GM19035 (cell line): ENCODE data around the gene HERPUD2.

ENCODE experiments used
- ATAC-seq: cut with Tn5 transposase; IDR thresholded peaks from one replicate; pipeline ENCODE4 v1.9.1; 2021; ENCODE audit not compliant: unreplicated experiment

The HERPUD2 gene

GRCh38 chr7:35694784-35695472, at the start of gene HERPUD2:
TSS of gene HERPUD2 (minus strand) at chr7:35695135. CDS start at chr7:35694330, 805 bp downstream.
- peak; percentile 90 for ATAC-seq

GRCh38 chr7:35738889-35739288, 44.0 kb upstream of the HERPUD2 start:
- ATAC-seq, result no peak

GRCh38 chr7:35736725-35737124, 41.8 kb upstream of the HERPUD2 start:
- ATAC-seq, result no peak

GRCh38 chr7:35735396-35735795, 40.5 kb upstream of the HERPUD2 start:
- ATAC-seq, result no peak

- ATAC-seq, result no peak
Observed at GRCh38 chr7:35734001-35734483, 39.1 kb upstream of the HERPUD2 start.

GRCh38 chr7:35731349-35731748, 36.4 kb upstream of the HERPUD2 start:
- ATAC-seq, result no peak

GRCh38 chr7:35729061-35729783, 34.3 kb upstream of the HERPUD2 start:
- peak; percentile 44 for ATAC-seq

GRCh38 chr7:35728412-35729060, 33.6 kb upstream of the HERPUD2 start:
- ATAC-seq, result no peak

- no peak for ATAC-seq
Observed at GRCh38 chr7:35727571-35727970, 32.6 kb upstream of the HERPUD2 start.

GRCh38 chr7:35726654-35727053, 31.7 kb upstream of the HERPUD2 start:
- ATAC-seq, result no peak

- peak; percentile 54 for ATAC-seq
Observed at GRCh38 chr7:35725280-35725680, 30.3 kb upstream of the HERPUD2 start.

- no peak for ATAC-seq
Observed at GRCh38 chr7:35723011-35723410, 28.1 kb upstream of the HERPUD2 start.

GRCh38 chr7:35722054-35722849, 27.3 kb upstream of the HERPUD2 start:
- no peak for ATAC-seq

- no peak for ATAC-seq
Observed at GRCh38 chr7:35721288-35721687, 26.4 kb upstream of the HERPUD2 start.

- no peak for ATAC-seq
Observed at GRCh38 chr7:35720849-35721248, 25.9 kb upstream of the HERPUD2 start.

- ATAC-seq, result no peak
Observed at GRCh38 chr7:35720032-35720431, 25.1 kb upstream of the HERPUD2 start.

GRCh38 chr7:35718047-35718446, 23.1 kb upstream of the HERPUD2 start:
- ATAC-seq, result no peak

GRCh38 chr7:35717516-35717915, 22.6 kb upstream of the HERPUD2 start:
- ATAC-seq, result no peak

- no peak for ATAC-seq
Observed at GRCh38 chr7:35717013-35717412, 22.1 kb upstream of the HERPUD2 start.

GRCh38 chr7:35716038-35716803, 21.3 kb upstream of the HERPUD2 start:
- ATAC-seq, result no peak
